ENCODE measurements around the gene RNF115. TPM values are rescaled to one million over a fixed set of nuclear protein-coding genes. Genes with fewer than 3 reads are reported as not detected.

RNF115 gene
- total and polyA plus RNA-seq, 4 donors = 3.2 to 10.0 (median 7.6) TPM

GRCh38 chr1:145730467-145730866 is 93.4 kb downstream of the RNF115 start (continued):
- no peak for TF ChIP-seq ZBTB33 (IDR thresholded peaks at IDR 0.05)

GRCh38 chr1:145729666-145730436 is 94.0 kb downstream of the RNF115 start:
- 40% methylated on average over 5 of the region's 5 CpGs for WGBS
- no peak for DNase-seq (ENCODE audit: low spot score)
- Histone ChIP-seq H3K27ac (ENCODE audit: low read depth in 1 of 2, low read length in 2 of 2) (peak overlapping the region; percentile 14 to 29), H3K9ac (ENCODE audit: low read depth in 1 of 2, low read length in 2 of 2) (no peak overlapping the region), H3K4me1 (ENCODE audit: control insufficient read depth in 4 of 4, insufficient read depth in 4 of 4, low read length in 3 of 4) (peaks cover 0 to 8% (median 3%) of the 10 kb centered on the region in 4 donors), H3K9me3 (ENCODE audit: control insufficient read depth in 4 of 4, low read length in 3 of 4) (no peaks in the 10 kb centered on the region), H3K4me3 (ENCODE audit: low read depth in 1 of 3, low read length in 3 of 3) (no peak overlapping the region), H3K36me3 (ENCODE audit: control insufficient read depth in 4 of 4, insufficient read depth in 3 of 4, low read depth in 1 of 4, low read length in 3 of 4) (no peaks in the 10 kb centered on the region), H3K27me3 (ENCODE audit: control insufficient read depth in 4 of 4, insufficient read depth in 4 of 4, low read length in 3 of 4) (no peaks in the 10 kb centered on the region)
- TF ChIP-seq HNF4G (IDR thresholded peaks at IDR 0.05) (peak; percentile 23), GABPA (IDR thresholded peaks at IDR 0.05 in 1 of 2, conservative IDR thresholded peaks at IDR 0.05 in 1 of 2) (no peak), MAX (IDR thresholded peaks at IDR 0.05) (no peak), REST (IDR thresholded peaks at IDR 0.05) (no peak), ZBTB33 (IDR thresholded peaks at IDR 0.05) (no peak), SP1 (IDR thresholded peaks at IDR 0.05) (peak; percentile 48), YY1 (IDR thresholded peaks at IDR 0.05) (no peak), RAD21 (IDR thresholded peaks at IDR 0.05) (peak; percentile 20 to 48), ATF3 (IDR thresholded peaks at IDR 0.05) (no peak), HNF4A (conservative IDR thresholded peaks at IDR 0.05) (peak; percentile 69 to 75), CTCF (IDR thresholded peaks at IDR 0.05; ENCODE audit: low read depth, low read length, missing input control) (peak; percentile 3), RXRA (IDR thresholded peaks at IDR 0.05) (peak; percentile 44 to 52), JUND (IDR thresholded peaks at IDR 0.05) (peak in 1 of 2 donors; percentile 20), FOXA2 (IDR thresholded peaks at IDR 0.05) (no peak)
